Esophagus mucosa (tissue), 1 donor: ENCODE measurements around the gene CCDC112. TPM values are rescaled to one million over a fixed set of nuclear protein-coding genes. Genes with fewer than 3 reads are reported as not detected.

ENCODE experiments used
- ATAC-seq: fragments of 200-7000 bp; cut with Tn5 transposase; one replicate; pipeline ENCODE4 v1.9.1; 2020
- total RNA-seq: library from RNA; stranded (reverse); gene quantifications from one replicate; pipeline ENCODE4 v1.2.4, GENCODE V29; 2023
- donor health status: DM: yes; HTN: yes; CAD: no.

Gene CCDC112
- total RNA-seq, 1 donor from 2014 or later: 3.3 TPM

DNA sequence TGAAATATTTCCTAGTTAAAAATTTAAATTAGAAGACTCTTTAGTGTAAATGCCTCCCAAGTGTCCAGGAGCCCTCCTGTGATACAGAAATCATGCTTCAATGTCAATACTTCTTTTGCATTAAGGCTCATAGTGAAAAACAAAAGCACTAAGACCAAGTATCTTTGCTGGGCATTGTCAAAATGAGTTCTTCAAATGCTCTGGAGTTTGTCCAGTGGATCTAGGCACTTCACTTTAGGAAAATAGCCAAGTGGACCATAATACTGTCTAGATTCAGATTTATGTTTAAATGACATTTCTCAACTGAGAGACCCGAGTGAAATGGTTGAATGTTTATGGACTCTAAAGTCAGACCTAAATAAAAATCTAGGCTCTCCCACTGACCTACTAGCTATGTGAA lies 21.3 kb upstream of the CCDC112 start:
- ATAC-seq: no peak

DNA sequence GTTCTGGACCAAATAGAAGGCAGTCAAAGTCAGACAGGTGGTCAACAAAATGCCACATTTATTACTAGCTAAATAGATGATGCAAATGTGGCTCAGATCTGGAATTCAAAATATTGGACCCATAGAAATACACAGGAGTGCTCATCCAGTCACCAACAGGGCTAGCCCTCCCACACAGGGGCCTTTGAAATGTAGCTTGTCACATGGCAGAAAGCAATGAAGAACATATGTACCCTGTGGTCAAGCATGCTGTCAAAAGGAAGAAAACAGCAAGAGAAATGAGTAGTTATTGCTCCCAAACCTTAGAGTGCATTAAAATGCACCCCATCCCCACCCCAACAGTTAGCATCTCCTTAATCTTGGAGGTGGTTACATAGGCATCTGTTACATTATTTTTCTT lies 20.9 kb upstream of the CCDC112 start:
- ATAC-seq: no peak

DNA sequence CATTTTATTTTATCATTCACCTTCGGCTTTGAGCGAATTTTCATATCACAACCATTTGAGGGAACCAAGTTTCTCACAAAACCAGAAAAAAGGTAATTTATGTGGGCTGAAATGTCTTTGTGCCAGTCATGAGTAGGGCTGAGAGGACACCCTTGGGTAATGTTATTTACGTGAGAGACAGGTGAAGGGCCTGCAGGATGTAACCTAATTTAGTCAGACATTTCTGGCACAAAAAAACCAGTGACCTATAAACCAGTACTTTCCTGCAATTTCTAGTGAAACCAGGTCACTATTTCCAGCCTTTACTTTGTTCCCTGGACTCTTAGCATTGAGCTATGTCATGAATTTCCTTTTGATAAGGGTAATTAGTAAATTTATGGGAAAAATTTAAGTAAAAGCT lies 17.2 kb upstream of the CCDC112 start:
- no peak for ATAC-seq

- ATAC-seq: no peak
Observed at GRCh38 chr5:115313052-115313451, 16.6 kb upstream of the CCDC112 start.

DNA sequence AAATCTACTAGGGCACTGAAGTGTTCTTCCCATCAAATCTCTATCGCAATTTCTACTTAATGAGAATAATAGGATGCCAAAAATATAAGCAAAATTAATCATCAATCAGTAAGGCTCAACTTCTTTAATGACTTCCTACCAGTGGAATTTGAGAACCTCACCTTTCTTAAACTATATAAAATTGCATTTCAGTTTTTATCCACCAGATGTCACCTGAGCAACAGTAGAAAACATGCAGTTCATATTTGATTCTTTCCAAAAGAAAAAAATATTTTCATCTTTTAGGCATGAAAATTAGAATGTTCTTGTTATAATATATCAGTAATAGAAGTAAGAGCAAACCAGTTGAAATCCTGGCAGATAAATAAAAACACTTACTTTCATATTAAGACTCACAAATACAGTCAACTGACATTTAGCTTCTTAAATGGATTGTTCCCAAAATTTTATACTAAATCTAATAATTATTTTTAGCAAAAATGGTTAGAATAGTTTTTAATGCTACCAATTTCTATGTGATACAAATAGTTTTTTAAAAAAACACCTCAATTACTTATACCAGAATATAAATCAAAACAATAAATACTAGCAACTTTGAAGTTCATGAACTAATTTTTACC lies 13.4 kb upstream of the CCDC112 start:
- ATAC-seq: peak; percentile 63

DNA sequence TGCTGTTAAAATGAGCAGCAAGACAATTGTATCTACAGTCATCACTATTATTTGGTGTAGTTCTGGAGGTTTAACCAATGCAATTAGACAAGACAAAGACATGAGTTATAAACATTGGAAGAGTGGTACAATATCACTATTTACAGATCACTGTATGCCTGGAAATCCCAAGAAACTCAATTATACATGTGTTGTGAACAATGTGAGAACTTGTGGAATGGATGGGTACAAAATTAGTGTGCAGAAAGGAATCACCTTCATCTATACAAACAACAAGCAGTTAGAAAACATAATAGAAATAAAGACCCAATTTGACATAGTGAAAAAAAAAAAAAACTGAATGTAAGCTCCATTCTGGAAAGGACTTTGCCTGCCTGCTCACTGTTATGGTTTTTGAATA lies 12.4 kb upstream of the CCDC112 start:
- no peak for ATAC-seq

GRCh38 chr5:115306011-115306536 lies 9.6 kb upstream of the CCDC112 start:
- ATAC-seq: peak; percentile 95

GRCh38 chr5:115304496-115304895 lies 8.0 kb upstream of the CCDC112 start:
- ATAC-seq: no peak

DNA sequence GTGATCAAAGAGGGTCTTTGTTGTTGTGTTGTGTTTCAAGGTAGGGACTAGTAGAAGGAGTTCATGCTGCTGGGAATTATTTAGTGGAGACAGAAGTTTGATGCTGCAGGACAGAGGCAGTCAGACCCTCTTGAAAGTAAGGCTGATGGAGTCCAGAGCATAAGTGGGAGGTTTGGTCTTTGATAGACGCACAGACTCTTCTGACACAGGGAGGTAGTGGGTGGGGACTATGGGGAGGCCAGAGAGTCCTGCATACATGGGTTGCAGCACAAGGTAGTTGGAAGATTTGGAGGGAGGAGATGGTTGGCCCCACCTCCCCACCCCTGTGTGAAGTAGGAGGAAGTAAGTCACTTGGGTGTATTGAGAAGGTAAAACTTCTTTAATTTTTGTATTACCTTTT lies 2.4 kb upstream of the CCDC112 start:
- ATAC-seq: no peak

DNA sequence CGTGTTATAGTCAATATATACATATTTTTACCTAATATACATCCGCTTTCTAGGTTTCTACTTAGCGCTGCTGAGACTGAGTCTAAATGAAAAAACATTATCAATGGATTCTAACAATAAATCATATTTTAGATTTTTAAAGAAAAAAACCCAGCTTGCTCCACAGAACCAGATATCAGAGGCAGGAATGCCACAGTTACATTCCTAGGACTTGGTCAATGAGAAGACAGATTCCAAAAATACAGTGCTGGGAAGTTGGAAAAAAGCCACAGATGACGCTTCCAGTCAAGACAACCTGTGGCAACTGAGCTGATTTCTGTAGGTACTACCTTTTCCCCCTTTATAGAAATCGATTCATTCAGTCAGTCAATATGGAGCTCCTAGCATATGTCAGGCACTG lies 577 bp upstream of the CCDC112 start:
- no peak for ATAC-seq

DNA sequence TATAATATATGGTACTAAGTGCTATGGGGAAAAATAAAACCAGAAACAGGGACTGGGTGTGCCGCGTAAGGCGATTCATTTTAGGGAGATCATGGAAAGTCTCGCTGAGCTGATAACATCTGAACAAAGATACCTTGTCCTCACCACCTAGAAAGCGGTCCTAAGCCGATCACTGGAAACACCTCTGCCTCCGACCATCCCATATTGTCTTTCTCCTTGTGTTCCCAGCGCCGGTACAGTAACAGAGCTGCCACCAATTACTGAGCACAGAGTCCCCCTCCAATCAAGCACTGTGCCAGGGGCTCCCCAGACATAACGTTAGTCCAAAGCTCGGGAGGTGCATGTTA lies 704 bp downstream of the CCDC112 start:
- ATAC-seq: no peak

GRCh38 chr5:115291397-115291796 lies 5.1 kb downstream of the CCDC112 start:
- no peak for ATAC-seq

- no peak for ATAC-seq
Observed at GRCh38 chr5:115289104-115289503, 7.3 kb downstream of the CCDC112 start.

DNA sequence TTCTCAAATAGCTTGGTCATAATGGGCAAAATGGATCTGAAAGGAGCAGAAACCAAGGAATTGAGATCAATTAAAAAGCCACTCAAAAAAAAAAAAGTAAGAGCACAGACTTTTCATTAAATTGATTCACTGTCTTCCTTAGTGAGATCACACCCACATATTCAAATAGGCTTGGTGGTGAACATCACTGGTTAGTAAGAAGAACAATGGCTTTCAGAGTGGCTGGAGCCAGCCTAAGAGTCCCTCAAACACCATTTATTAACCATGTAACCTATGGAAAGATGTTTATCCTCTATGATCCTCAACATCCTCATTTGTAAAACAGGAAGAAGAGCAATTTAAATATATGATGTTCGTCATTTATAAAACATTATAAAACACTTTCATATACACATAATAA lies 12.4 kb downstream of the CCDC112 start:
- no peak for ATAC-seq

- ATAC-seq: no peak
Observed at GRCh38 chr5:115282131-115282530, 14.3 kb downstream of the CCDC112 start.

GRCh38 chr5:115274584-115274983 lies 21.9 kb downstream of the CCDC112 start:
- no peak for ATAC-seq

GRCh38 chr5:115272297-115272958 lies 24.0 kb downstream of the CCDC112 start:
- ATAC-seq: no peak

DNA sequence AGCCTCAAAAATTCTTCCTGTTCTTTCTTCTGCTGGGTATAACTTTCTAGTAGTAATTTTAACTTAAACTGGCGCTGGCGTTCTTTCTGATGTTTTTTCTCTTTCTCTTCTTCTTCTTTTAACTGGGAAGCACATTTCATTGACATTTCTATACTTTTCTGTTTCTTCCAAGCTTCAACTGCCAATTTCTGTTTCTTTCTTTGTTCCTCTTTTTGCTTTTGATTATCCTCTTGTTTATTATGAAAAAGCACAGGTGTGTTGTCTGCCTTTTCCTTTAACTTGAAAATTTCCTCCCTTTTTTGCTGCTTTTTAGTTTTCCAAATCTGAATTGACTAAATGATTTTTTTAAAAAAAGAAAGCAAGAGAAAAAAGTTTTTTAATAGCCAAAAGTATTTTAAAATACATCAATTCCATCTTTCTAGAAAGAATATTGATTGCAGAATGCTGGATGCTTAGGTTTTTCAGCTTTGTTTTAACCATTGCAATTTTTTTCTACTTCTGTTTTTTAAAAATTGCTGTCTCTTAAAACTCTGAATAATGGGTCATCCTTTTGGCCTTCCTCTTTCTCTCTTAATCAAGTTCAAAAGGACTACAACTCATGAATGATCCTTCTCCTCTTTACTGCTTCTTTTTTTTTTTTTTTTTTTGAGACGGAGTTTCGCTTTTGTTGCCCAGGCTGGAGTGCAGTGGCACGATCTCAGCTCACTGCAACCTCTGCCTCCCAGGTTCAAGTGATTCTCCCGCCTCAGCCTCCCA lies 25.0 kb downstream of the CCDC112 start:
- no peak for ATAC-seq

DNA sequence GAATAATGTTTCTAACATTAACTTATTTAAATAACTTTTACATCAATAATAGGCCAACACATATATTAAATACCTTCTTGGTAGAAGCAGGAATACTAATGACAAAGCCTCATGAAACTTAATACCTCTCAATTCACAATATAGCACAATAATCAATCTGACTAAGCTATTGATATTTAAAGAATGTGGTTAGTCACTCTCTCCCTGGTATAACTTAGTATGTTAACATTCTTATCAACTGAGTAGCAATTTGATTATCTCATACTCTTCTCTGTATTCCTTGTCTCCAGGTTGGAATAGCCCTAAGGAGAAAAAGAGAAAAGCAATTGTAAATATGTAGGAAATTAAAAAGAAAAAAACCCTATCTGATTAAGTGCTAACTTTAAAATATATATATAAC lies 28.8 kb downstream of the CCDC112 start:
- ATAC-seq: no peak

DNA sequence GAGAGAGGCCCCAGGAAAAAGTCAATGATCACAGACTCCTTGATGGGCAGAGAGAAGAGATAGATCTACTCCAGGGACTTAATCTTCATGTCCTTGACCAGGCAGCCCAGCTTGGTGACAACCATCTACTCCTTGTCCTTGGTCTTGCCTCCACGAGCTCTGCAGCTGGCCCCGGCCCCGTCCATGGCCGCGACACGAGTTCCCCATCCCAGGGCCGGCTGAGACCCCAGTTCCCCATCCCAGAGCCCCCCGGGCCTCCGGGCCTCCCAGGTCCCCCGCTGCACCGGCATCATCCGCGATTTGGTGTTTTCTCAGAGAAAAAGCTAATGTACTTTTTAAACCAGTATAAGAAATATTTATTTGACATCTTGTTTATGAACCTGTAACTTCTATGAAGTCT lies 31.2 kb downstream of the CCDC112 start:
- no peak for ATAC-seq

DNA sequence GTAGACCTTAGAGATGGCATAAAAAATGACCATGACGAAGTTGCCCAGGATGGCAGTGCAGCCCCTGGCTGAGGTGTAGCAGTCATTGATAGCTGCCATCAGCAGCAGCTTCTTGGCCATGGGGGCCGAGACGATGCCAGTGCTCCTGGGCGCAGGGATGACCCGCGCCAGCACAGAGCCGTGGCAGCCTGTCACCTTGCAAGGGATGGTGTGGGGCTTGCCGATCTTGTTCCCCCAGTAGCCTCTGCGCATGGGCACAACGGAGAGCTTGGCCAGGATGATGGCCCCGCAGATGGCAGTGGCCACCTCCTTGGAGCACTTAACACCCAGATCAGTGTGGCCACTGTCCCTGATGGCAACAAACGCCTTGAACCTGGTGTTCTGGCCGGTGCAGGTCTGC lies 31.7 kb downstream of the CCDC112 start:
- no peak for ATAC-seq

- ATAC-seq: no peak
Observed at GRCh38 chr5:115263078-115263380, 33.4 kb downstream of the CCDC112 start.

- peak; percentile 80 for ATAC-seq
Observed at GRCh38 chr5:115262321-115263077, 34.0 kb downstream of the CCDC112 start, which contains the start of gene PGGT1B. TSS of gene PGGT1B (minus strand) at chr5:115262877. CDS start at chr5:115262851, 26 bp downstream.
